ENCODE measurements around the gene ABCA7.

The ABCA7 gene

GRCh38 chr19:1073063-1073955, 33.4 kb downstream of the ABCA7 start:
- no peak for FAIRE-seq

- no peak for FAIRE-seq
Measured at GRCh38 chr19:1073956-1074517, 34.1 kb downstream of the ABCA7 start.

DNA sequence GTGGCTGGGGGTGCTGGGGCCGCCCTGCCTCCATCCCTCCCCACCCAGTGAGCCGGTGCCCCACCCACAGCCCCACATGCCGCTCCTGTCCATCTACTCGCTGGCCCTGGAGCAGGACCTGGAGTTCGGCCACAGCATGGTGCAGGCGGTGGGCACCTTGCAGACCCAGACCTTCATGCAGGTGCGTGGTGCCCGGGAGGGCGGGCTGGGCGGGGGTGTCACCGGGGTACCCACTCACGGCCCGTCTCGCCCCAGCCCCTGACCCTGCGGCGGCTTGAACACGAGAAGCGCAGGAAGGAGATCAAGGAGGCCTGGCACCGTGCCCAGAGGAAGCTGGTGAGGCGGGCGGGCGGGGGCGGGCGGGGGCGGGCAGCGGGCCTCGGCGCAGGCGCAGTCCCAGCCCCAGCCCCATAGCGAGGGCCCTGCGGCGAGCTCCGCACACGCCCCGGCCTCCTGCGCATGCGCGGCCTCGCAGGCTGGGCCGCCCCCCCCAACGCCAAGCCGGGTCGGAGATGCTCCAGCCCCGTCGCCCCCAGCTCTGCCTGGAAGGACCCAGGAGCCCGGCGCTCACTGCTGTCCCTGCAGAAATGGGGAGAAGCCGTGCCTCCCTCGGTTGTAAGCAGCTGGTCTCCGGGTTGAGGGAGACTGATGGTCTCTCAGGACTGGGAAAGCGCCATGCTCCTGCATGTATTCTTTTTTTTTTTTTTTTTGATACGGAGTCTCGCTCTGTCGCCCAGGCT, 34.8 kb downstream of the ABCA7 start:
- FAIRE-seq = no peak

DNA sequence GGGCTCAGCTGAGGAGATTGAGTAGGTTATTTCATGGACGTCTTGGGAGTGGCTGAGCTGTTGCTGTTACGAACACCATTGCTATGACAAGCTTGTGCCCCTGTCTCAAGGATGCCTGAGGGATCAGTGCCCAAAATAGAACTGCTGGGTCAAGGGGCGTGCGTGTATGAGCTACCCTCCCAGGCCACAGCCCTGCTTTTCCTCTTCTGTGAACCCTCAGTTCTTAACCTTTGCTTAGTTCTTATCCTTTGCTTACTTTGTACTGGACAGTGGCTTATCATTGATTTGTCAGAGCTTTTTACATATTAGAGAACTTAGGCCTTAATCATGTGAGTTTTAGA, 36.1 kb downstream of the ABCA7 start:
- FAIRE-seq = no peak

DNA sequence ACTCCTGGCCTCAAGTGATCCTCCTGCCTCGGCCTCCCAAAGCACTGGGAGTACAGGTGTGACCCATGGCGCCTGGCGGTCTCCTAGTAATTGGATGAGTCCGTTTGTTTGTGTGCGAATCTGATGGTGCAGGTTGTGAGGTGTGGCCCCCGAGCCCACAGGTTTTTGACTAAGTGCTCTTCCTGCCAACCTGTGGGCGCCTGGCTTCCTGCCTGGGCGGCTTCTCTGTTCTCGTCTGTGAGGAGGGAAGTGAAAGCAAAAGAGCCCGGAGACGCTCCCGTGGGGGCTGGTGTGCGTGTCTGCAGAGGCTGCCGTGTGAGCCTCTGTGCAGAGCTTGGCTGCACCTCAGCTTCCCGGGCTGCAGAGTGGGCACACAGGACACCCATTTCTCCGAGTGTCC, 37.0 kb downstream of the ABCA7 start:
- no peak for FAIRE-seq

DNA sequence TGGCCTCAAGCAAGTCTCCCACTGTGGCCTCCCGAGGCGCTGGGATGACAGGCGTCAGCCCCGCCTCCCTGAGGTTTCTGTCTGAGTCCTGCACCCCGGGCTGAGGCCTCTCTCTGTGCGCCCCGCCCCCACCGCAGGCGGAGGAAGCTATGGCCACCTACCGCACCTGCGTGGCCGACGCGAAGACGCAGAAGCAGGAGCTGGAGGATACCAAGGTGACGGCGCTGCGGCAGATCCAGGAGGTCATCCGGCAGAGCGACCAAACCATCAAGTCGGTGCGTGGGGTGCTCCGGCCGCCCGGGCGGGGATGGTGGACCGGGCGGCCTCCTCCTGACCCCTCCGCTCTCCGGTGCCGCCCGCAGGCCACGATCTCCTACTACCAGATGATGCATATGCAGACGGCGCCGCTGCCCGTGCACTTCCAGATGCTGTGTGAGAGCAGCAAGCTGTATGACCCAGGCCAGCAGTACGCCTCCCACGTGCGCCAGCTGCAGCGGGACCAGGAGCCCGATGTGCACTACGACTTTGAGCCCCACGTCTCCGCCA, 39.7 kb downstream of the ABCA7 start:
- FAIRE-seq = no peak

GRCh38 chr19:1080360-1081161, 40.7 kb downstream of the ABCA7 start:
- no peak for FAIRE-seq

GRCh38 chr19:1081301-1082164, 41.6 kb downstream of the ABCA7 start:
- FAIRE-seq = no peak

DNA sequence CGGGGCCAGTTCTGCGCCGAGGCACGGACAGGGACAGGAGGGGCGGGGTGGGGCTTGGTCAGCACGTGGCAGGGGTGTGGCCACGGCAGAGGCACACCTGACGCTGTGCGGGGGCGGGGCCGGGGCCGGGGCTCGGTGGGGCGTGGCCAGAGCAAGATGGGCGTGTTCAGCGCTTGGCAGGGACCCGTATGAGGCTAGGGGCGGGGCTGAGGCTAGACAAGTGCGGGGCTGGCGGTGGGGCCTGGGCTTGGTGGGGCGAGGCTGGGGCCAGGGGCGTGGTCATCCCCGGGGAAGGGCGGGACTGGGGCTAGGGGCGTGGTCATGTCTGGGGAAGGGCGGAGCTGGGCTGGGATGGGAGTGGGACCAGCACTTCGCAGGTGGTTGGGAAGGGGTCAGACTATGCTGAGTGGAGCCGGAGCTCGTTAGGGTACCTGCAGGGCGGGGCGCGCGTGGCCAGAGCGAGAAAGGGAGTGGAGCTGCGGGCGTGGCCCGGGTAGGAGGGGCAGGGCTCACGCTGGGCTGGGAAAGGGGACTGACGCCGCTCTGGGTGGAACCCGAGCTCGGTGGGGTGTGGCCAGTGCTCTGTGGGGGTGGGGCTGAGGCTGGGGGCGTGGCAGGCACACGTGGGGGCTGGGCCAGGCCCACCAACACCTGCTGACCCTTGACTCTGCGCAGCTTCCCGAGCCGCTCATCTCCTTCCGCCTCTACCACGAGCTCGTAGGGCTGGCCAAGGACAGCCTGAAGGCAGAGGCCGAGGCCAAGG, 42.4 kb downstream of the ABCA7 start:
- FAIRE-seq = no peak

GRCh38 chr19:1082928-1083816, 43.3 kb downstream of the ABCA7 start:
- no peak for FAIRE-seq

DNA sequence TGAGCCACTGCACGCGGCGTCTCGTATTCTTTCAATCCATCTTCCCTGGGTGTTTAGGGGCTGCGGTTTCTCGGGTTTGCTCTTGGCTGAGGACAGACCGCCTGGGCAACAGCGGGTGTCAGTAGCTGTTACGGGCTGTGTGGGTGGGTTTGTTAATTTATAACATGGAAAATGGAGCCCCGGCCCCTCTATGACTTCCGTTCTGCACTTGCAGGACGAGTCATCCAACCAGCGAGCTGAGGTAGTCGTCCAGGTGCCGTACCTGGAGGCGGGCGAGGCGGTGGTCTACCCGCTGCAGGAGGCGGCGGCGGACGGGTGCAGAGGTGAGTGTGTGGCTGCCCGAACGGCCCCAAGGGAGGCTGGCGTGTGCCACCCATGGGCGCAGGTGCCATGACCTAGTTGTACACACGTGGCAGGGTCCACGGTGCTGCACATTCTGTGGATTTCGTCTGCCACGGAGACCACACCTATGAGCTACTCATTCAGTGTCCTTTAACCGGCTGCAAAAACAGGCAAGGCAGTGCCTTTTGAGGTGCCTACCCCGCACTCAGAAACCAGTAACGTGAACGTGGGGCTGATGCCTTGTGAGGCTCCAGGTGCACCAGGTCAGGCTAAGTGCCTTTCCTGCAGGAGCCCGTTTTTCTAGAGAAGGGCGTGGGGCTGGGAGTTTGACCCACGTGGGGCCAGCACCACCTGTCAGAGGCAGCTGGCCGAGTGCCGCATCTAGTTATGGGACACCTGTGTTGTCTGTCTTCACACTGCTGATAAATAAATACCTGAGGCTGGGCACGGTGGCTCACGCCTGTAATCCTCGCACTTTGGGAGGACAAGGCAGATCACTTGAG, 44.3 kb downstream of the ABCA7 start:
- no peak for FAIRE-seq

GRCh38 chr19:1085053-1085658, 45.2 kb downstream of the ABCA7 start:
- FAIRE-seq = no peak

- no peak for FAIRE-seq
Measured at GRCh38 chr19:1085676-1086442, 46.0 kb downstream of the ABCA7 start.

GRCh38 chr19:1086613-1087012, 46.7 kb downstream of the ABCA7 start:
- FAIRE-seq = no peak

GRCh38 chr19:1087813-1088415, 48.0 kb downstream of the ABCA7 start:
- no peak for FAIRE-seq

DNA sequence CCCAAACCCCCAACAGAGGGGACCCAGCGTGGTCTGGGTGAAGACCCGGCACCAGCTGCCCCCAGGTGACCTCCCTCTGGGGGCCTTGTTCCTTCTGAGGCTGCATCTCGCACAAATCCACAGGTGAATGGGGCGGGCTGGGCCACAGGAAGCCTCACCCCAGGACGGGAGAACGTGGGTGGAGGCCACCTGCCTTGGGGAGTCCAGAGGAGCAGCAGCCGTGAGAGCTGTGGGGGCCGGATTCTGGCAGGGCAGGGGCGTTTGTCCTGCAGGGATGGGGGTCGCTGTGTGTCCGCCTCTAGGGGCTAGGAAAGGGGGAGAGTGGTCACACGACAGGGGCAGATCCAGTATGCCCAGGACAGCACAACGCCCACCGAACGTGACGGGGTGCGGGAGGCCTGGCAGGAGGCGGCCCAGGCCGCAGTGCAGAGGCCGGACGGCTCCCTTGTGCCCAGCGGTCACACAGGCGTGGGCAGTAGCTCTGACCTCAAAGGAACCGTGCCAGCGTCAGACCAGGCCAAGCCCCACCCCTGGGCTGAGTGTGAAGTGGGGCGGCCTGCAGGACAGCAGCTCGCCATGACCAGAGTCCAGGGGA, 48.6 kb downstream of the ABCA7 start:
- FAIRE-seq = no peak

Measured in endometrium (tissue), 2 donors.